Retina (tissue), 1 donor: Measurements from ENCODE around the gene RNGTT.
"Not testable (repeated sequence)": the region's sequence is repeated elsewhere in the genome, so short reads cannot be mapped to it uniquely, and the experiment has no call there.

Source experiments
- DNase-seq: peaks from one replicate; pipeline ENCODE4 v3.0.0-alpha.2; 2016

The RNGTT gene

DNA sequence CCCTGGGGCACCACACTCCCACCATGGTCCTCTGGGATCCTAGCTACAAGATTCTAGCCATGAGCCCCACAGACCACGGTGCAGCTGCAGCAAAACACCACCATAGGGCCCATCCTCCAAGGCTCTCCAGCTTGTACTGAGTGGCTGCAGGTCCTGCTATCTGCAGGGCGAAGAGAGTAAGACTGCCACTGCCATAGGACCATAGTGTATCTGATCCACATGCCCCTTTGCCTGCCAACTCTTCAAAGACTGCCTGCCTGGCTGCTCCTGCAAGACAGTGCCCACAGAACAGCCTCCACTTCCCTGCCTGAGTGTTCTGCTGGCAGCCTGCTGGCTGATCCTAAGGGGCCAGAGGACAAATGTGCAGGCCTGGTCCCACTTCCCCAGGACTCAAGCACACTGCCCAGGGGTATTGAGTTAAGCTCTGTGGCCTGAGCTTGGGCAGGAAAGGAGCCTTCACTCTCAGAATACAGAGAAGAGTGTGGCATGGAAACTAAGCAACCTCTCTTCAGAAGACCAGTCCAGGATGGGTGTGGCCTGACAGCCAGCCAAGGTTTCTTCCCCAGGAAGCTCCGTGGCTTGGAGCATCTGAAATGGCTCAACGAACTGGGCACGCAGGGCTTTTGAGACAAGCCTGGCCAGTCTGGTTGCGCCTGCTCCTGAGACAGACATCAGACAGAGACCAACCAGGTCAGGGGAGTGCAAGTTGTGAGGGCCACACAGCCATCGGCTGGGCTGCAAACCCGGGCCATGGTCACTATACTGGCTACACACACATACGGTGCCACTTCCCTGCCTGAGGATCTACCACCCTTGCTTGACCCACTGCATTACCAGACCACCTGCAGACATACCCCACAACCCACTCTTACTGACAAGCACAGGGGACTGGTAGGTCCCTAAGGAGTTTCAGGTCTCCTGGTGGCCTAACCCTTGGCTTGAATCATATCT, 54.5 kb downstream of the RNGTT start:
- no peak for DNase-seq

DNA sequence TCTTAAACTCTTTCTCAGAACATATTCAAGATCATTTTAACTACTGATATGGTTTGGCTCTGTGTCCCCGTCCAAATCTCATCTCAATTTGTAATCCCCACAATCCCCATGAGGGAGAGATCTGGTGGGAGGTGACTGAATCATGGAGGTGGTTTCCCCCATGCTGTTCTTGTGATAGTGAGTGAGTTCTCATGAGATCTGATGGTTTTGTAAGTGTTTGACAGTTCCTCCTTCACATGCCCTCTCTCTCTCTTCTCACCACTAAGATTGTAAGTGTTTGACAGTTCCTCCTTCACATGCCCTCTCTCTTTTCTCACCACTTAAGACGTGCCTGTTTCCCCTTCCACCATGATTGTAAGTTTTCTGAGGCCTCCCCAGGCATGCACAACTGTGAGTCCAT, 56.3 kb downstream of the RNGTT start:
- DNase-seq: not testable (repeated sequence)

DNA sequence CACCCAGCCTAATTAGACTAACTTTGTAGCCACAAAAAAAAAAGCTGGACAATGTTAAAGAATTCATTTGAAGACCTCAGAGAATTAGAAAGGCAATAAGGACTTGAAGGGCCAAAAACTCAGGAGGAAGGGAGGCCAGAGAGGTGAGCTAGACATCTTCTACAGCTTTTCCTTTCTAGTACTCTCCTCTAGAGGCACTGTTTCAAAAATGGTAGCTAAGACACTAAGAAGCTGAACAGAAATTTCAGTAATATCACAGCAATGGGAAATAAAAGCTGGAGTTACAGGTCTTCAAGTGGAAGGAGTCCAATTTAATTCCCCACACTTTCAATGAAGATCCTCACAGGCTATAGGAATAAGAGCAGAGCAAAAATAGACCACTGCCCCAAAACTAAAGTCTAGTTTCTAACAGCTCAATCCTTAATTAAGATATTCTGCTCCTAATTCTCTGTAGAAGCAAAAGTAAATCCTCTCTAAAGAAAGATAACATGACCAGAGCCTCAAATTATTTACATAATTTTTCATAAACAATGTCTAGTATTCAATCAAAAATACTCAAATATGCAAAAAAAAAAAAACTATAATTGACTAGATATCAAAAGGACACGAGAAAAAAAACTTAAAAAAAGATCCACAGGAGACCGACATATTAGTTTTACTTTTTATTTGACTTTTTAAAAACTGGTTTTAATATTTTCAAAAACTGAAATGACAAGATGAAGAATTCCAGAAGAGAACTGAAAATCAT, 63.7 kb downstream of the RNGTT start:
- no peak for DNase-seq

DNA sequence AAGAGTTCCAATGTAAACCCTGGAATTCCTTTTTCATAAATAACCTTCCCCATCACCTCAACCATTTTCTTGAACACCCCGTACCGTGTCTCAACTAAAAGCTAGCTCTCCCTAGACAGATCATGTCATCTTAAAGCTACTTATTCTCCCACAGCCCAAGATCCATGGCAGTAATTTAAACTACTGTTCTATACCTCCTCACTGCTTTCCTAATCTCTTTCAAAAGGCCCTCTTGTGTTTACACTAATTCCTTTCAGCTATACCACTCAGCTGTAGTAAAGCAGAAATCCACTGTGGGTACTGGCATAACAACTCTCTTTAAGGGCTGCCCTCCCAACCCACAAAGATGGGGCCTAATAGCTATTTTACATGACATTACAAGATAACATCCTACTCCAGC, 67.5 kb downstream of the RNGTT start:
- DNase-seq: no peak

DNA sequence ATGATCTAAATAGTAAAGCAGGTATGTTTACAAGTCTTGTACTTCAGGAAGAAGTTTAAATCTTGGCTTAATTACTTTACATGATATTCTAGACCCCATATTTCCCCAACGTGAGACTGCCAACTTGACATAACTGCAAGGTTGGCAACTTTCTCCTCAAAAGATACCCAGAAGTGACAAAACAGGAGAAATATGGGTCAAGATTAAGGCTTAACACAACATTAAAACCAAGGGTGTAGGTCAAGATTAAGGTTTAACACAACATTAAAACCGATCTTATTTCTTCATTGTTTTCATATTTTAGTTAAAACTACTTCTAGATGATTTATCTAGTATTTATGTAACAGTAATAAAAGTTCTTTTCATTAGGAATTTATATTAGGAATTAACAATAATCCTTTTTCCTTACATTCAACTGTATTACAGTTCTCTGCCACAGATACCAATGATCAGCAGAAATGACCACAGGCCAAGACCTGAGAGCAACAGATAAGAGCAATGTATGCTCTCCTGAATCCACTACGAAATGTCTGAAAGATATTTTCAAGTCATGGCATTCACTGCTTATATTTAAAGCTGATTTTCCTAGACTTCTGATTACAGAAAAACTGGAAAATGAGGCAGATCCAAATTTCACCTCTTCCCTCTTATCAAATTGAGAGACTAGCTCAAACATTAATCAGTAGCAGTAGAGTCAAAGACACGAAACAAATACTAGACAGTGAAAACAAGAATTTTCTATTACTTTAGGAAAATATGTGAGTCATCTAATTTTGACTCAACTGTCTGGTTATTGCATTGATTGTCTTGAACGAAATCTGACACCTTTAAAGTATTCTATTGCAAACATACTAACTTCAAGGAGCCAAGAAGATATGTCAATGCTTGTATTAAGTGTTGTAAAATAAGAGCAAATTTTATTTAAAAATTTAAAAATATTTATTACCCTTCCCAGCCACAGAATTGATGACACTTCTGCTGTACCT, 72.3 kb downstream of the RNGTT start:
- DNase-seq: no peak

DNA sequence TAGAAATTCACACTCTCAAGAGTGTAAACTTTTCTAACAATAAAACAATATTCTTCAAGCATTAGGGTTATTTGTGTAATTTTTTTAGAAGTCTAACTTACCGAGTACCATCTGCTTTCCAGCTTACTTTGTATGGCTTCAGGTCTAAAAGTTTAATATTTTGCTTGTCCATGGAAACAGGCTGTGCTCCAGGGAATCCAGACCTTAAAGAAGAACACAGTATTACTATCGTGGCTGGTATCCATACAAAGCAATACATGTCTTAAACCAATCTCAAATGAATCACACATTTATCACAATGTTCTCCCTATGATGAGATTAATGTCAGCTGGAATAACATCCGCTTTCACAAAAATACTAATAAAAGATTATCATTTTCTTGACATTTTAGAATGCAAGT, 73.0 kb downstream of the RNGTT start:
- no peak for DNase-seq

DNA sequence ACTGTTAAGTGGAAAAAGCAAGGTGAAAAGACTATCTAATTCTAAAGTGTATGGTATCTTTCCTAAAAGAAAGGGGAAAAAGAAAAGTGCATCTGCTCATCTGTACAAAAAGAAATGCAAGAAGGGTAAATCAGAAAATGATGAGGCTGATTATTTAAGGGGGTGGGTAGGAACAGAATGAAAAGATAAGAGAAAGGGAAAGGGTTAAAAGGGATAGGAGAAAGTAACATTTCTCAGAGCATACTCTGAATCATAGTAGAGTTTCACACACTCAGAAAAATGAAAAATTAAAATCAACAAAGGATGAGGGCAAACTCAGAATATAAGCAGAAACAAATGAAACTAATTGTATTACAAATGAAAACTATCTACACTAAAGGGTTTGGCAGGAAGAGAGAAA, 79.1 kb downstream of the RNGTT start:
- DNase-seq: no peak

DNA sequence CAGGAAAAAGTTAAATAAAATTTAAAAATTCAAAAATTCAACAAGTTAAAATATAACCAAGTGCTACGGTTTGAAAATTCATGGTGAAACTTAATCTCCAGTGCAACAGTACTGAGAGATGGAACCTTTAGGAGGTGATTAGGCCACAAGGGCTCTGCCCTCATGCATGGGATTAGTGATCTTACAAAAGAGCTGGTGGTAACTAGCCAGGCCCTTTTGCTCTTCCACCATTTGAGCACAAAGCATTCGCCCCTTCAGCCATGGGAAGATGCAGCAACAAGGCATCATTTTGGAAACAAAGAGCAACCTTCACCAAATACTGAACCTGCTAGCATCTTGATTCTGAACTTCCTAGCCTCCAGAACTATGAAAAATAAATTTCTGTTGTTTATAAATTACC, 80.9 kb downstream of the RNGTT start:
- DNase-seq: no peak

DNA sequence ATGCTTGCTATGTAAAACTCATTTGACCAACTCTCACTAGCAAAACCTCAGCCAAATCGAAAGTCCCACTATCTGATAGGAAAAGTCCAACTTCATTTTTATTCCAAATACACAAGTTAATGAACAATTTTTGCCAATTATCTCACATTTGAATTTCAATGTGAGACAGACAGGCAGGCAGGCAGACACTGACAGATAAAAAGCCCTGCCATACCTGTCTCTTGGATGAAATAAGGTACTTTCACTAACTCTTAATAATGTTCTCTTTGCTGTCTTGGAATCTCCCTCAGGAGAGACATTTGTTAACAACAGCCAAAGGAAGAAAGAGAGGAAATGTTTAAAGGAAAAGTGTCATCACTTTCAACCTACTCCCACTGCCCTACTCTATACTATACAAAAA, 82.0 kb downstream of the RNGTT start:
- no peak for DNase-seq

DNA sequence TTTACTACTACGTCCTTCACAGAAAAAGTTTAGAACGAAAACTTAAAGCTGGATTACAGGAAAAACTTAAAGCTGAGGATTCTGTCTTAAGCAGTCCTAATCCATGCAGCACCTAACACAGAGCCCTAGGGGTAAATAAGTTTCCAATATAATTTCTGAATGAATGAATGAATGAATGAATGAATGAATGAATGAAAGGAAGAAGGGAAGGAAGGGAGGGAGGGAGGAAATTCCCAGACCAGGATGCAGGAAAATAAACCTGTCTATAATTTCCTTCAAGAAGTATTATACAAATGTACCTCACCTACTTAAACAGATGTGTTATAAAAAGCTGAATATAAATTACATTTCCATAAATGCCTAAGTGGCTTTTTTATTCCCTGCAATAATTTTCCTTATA, 83.4 kb downstream of the RNGTT start:
- DNase-seq: no peak

DNA sequence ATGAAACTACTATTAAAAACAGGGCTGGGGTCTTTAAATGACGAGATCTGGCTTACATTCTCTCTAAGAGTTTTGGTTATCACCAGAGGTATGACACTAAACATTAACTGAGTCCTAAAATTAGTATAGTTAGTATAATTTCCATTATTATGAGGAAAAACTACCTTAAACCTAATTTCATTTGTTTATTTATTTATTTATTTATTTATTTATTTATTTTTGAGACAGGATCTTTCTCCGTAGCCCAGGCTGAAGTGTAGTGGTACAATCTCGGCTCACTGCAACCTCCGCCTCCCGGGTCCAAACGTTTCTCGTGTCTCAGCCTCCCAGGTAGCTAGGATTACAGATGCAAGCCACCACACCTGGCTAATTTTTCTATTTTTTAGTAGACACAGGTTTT, 85.5 kb downstream of the RNGTT start:
- no peak for DNase-seq

DNA sequence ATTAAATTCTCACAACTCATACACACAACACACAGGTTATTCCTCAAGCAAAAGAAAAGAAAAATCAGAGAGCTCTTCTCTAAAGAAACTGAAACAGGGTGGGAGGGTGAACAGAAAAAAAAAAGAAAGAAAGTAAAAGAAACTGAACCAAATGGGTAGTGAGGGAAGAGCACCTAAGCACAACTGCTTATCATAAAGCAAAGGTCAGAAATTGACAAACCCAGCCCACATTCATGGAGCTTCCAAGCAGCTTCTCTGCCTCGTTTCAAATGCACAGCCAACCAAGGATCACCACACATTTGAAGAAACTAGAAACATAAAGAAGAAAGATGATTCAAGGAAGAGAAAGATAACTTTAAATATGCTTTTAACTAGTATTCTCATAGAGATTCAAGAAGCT, 90.5 kb downstream of the RNGTT start:
- DNase-seq: no peak

DNA sequence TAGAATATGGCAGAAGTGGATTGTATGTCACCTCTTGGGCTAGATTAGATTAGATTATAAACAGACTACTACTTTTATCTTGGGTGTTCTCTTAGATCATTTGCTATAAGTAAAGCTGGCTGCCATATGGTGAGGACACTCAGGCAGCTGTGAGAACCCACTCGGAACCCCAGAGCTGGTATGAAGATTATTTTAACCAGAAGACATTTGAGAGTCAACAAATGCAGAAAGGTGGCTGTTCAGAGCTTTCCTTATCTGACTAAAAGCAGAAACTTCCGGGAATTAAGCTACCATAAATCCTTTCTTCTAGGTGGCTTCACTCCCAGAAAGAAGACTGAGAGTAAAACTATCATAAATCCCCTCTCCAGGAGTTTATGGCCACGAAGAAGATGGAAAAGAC, 91.9 kb downstream of the RNGTT start:
- DNase-seq: no peak

DNA sequence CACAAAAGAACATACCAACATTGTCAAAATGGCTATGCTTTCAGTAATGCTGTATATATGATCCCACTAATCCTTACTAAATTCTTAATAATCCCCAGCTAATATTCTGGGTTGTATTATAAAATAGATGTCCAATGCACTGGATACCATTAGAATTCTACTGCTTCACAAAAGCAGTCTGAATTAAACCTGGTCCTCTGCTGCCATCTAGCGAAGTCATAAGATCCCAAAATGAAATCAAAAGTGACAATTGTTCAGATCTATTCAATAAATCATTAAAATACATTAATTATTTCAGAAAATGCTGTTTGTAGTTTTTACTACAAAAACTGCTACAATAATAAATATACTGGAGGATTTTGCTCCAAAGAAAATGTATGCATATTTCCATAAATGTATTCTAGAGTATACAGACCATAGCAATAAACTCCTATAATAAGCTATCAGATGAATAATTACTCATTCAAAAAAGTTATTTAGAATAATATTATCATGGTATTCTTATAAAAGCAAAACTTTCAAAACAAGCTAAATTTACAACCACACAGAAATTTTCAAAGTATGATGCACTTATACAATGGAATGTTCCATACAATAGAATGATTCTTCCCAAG, 92.6 kb downstream of the RNGTT start:
- peak; percentile 39 for DNase-seq

DNA sequence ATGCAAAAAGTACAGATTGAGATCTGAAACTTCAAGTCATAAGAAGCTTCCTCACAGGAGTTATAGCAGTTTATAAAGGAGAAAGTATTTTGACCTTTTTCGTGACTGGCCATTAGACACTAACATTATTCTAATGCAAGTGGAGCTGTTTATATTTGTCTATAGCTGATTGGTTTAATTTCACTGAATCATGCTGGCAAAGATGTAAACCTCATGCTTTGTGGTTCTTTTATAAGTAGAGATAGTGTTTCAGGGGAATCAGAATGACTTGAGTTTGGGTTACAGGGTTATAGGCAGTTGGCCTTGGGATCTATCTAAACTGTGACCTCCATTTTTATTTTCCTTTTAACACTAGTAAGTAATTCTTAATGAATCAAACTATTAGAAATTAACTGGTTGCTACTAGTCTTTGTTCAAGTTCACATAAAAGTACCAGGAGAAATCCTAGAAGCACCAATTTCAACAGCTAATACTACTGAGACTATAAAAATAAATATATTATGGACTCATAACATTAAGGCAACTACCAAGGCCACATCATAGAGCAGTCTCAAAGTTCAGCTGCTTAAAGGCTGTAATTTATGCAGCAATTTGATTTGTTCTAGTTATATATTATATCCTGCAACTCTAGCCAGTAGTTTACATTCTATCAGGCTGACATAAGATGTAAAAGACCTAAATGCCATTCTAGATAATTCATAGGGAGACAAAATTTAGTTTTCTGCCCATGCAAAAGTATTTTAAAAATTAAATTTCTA, 94.0 kb downstream of the RNGTT start:
- DNase-seq: no peak

DNA sequence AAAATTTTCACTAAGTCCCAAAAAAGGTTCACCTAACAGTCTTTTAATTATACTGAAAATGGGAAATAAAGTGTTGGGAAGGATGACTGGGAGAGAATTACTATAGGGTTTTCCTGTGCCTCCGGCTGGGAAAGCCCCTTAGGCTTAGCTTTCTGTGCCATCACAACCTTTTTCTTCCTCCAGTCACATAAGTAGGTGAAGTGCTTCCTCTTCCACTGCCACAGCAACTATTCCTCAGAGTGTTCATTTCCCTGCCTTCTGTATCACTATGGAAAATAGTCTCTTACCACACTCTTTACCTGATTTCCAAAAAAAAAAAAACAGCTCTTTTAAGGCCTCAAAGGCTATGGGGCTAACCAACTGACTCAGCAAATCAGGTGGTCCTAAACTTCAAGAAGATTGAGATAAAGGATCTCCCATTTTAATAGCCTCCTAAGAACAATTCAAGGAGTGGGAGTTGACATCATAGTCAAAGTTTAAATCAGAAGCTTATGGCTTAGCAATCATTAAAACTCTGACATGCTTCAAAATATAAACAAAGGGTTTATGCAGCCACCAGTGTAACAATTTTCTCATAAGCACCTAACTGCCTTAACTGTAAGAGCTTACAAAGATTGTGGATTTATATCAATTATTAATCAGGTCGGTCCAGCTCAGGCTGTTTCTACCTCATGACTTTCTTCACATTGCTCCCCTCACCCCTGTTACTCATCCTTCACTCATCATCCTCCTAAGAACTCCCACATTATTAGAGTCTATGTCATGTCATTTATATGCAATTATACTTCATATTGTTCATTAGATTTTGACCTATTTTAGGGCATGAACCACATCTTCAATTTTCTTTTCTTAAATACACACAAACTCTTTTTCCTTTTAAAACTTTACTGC, 95.3 kb downstream of the RNGTT start:
- peak; percentile 11 for DNase-seq

DNA sequence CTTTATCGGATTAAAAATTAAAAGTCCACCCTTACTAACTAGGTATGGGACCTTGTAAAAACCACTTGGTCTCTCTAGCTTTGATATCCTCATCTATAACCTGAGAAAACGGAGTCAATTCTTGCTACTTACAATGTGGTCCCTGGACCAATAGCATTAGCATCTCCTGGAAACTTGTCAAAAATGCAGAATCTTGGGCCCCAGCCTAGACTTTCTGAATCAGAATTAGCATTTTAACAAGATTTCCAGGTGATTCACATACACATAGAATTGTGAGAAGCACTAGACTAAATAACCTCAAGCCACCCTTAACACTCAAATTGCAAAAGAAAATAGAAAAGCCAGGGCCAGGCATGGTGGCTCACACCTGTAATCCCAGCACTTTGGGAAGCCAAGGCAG, 96.6 kb downstream of the RNGTT start:
- DNase-seq: no peak

DNA sequence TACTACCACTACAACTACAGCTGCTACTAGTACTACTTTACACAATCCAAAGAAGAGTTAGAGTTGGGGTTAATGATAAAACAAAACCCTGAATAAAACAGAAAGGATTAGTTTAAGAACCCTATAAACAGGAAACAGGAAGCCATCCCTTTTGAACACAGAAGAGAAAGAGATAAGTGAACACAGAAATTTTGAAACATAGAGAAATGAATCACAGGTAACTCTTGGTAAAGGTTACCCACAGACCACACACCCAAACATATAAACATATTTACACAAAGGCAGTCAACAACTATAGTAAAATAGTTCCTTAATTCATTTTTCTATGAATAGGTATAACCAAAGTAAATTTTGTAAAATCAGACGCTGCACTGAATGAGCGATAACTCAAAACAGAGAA, 98.1 kb downstream of the RNGTT start:
- DNase-seq: no peak

DNA sequence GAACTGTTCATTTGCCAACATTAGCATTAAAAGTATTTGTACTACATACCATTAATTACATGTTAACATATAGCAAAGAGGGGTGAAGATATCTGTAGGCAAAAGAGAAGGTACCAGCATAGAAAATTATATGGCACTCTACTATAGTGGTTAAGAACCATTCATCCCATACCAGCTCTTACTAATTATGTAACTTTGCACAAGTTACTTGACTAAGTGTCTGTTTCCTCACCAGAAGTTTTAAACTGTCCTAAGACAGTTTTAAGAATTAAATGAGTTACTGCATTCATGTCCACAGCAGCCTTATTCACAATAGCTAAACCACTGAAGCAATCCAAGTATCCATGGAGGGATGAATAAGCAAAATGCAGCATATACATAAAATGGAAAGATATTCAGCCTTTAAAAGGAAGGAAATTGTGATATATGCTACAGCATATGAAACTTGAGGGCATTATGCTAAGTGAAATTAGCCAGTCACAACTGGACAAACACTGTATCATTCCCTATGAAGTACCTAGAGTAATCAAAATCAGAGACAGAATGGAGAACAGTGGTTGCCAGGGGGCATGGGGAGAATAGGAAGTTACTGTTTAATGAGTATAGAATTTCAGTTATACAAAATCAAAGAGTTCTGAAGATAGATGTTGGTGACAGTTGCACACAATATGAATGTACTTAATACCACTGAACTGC, 98.9 kb downstream of the RNGTT start:
- DNase-seq: no peak

DNA sequence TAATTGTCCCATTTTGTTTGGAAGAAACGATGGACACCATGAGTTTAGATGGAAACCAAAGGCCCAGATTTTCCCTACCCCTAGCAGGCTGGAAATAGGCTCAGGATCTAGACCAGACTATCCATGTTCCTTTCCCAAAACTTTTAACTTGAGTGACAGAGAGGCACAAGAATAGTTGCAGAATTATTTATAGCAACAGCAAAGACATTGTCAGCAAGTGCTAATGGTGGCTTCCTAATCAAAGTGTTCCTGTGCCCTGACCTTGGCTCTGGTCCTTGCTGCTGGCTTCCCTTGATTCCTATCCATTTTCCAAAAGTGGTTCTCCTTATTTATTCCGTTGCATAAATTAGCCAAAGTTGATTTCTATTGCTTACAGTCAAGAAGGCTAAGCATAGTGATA, 103.1 kb downstream of the RNGTT start:
- DNase-seq: no peak
